SK-N-SH (cell line): ENCODE data around the gene PTCSC3. TPM values are rescaled to one million over a fixed set of nuclear protein-coding genes. Genes with fewer than 3 reads are reported as not detected.

Experiments
- CTCF ChIA-PET: fragments of 300-600, 350-600 bp; formaldehyde crosslinking; extraction: SDS; loops from one replicate; lab custom pipeline; 2021; lab: Yijun Ruan, JAX
- POLR2A ChIA-PET: fragments of 350-600 bp; sonication (Branson Sonifier 250); formaldehyde crosslinking; extraction: SDS; loops from one replicate; lab custom pipeline; 2020; ENCODE audit warnings: antibody characterized with exemption, inconsistent platforms; lab: Yijun Ruan, JAX
- DNase-seq: peaks from one replicate; pipeline ENCODE4 v3.0.0; 2012
- H2AFZ ChIP-seq: fragments of 200-600 bp; sonication (generic); 2 replicates; pipeline ENCODE4 v1.8.1; 2016; ENCODE audit warnings: antibody characterized with exemption, mild to moderate bottlenecking, low read depth
- H3F3A ChIP-seq: fragments of 200-600 bp; sonication (generic); replicated peaks from 2 replicates; pipeline ENCODE3; 2016; ENCODE audit warnings: antibody characterized with exemption, mild to moderate bottlenecking; ENCODE audit not compliant: insufficient read depth
- H3K27ac ChIP-seq, 2 experiments: fragments of 200-500 bp in 1 of 2; fragments of 200-600 bp in 1 of 2; sonication (Bioruptor generic) in 1 of 2; sonication (generic), shearing (Covaris generic) in 1 of 2; 2 replicates each; pipeline versions ENCODE4 v1.5.1 to v1.6.1; 2014 to 2016; ENCODE audit warnings: low read depth in 2 of 2, inconsistent platforms in 1 of 2, low read length in 1 of 2, mild to moderate bottlenecking in 1 of 2, mixed read lengths in 1 of 2
- H3K27me3 ChIP-seq: fragments of 200-600 bp; sonication (generic), shearing (Covaris generic); 2 replicates; pipeline ENCODE4 v1.6.1; 2016; ENCODE audit warnings: mixed run types; ENCODE audit not compliant: insufficient read depth
- H3K36me3 ChIP-seq, 2 experiments: fragments of 200-500 bp in 1 of 2; fragments of 200-600 bp in 1 of 2; sonication (Bioruptor generic) in 1 of 2; sonication (generic) in 1 of 2; replicated peaks in 1 of 2; 2 replicates each; pipeline versions ENCODE3 to v1.5.1; 2014 to 2016; ENCODE audit warnings: low read length in 1 of 2, mild to moderate bottlenecking in 1 of 2; ENCODE audit not compliant: insufficient read depth in 2 of 2, control insufficient read depth in 1 of 2
- H3K4me1 ChIP-seq, 2 experiments: fragments of 200-500 bp in 1 of 2; fragments of 200-600 bp in 1 of 2; sonication (Bioruptor generic) in 1 of 2; sonication (generic), shearing (Covaris generic) in 1 of 2; 2 replicates each; pipeline versions ENCODE4 v1.5.1 to v1.6.1; 2014 to 2016; ENCODE audit warnings: low read depth in 1 of 2, low read length in 1 of 2, mixed run types in 1 of 2; ENCODE audit not compliant: insufficient read depth in 2 of 2, control insufficient read depth in 1 of 2
- H3K4me2 ChIP-seq: fragments of 200-600 bp; sonication (generic), shearing (Covaris generic); 2 replicates; pipeline ENCODE4 v1.6.1; 2017; ENCODE audit warnings: mixed run types
- H3K4me3 ChIP-seq, 2 experiments: fragments of 200-500 bp in 1 of 2; fragments of 200-600 bp in 1 of 2; sonication (Bioruptor generic) in 1 of 2; sonication (generic), shearing (Covaris generic) in 1 of 2; 2 replicates each; pipeline versions ENCODE4 v1.5.1 to v1.8.1; 2014 to 2016; ENCODE audit warnings: low read depth in 2 of 2, inconsistent platforms in 1 of 2, low read length in 1 of 2, mild to moderate bottlenecking in 1 of 2, mixed read lengths in 1 of 2, moderate library complexity in 1 of 2
- H3K79me2 ChIP-seq: fragments of 200-600 bp; sonication (generic); 2 replicates; pipeline ENCODE4 v1.8.1; 2017; ENCODE audit warnings: mild to moderate bottlenecking; ENCODE audit not compliant: insufficient read depth
- H3K9ac ChIP-seq: fragments of 200-600 bp; sonication (generic); 2 replicates; pipeline ENCODE4 v1.6.1; 2017; ENCODE audit warnings: mixed run types
- H3K9me2 ChIP-seq: fragments of 200-600 bp; sonication (generic); 2 replicates; pipeline ENCODE4 v1.6.1; 2017; ENCODE audit warnings: mixed run types
- H3K9me3 ChIP-seq: fragments of 200-600 bp; sonication (generic); 2 replicates; pipeline ENCODE4 v1.6.1; 2017; ENCODE audit warnings: mixed run types, mild to moderate bottlenecking, moderate library complexity
- H4K20me1 ChIP-seq: fragments of 200-600 bp; sonication (generic); 2 replicates; pipeline ENCODE4 v1.6.1; 2017; ENCODE audit warnings: mild to moderate bottlenecking, mixed run types; ENCODE audit not compliant: insufficient read depth
- ELF1 ChIP-seq: IDR thresholded peaks from 2 replicates; pipeline ENCODE4 v1.4.0; 2012
- EP300 ChIP-seq, 2 experiments: IDR thresholded peaks; 2 replicates each; pipeline versions ENCODE4 v1.4.0 to v1.6.1; 2012; ENCODE audit warnings: borderline replicate concordance in 1 of 2, low read depth in 1 of 2, low read length in 1 of 2
- NFIC ChIP-seq: IDR thresholded peaks from 2 replicates; pipeline ENCODE4 v1.4.0; 2012; ENCODE audit warnings: borderline replicate concordance
- NRF1 ChIP-seq: IDR thresholded peaks from 2 replicates; pipeline ENCODE4 v1.6.1; 2012; ENCODE audit warnings: low read depth, mild to moderate bottlenecking, low read length
- RXRA ChIP-seq: IDR thresholded peaks from 2 replicates; pipeline ENCODE4 v1.4.0; 2012; ENCODE audit warnings: low read depth, mild to moderate bottlenecking, borderline replicate concordance
- WGBS: methylation state at CpG from one replicate; pipeline ENCODE4 v1.1.6; 2017; ENCODE audit warnings: low lambda C conversion rate; 5-methylcytosine and 5-hydroxymethylcytosine counted together
- polyA plus RNA-seq, 3 experiments: library from polyadenylated mRNA; depleted of rRNA; stranded (reverse); fragments of >200 nt; gene quantifications; 2 replicates each; pipeline ENCODE4 v1.2.3, GENCODE V29; 2012
- TF ChIP-seq, protein P1 (sequence below): IDR thresholded peaks from 2 replicates; pipeline ENCODE4; 2012
- TF ChIP-seq, protein P2 (sequence below): IDR thresholded peaks from 2 replicates; pipeline ENCODE4 v1.6.1; 2012; ENCODE audit warnings: mild to moderate bottlenecking, low read depth, low read length, moderate library complexity
- TF ChIP-seq, protein P3 (sequence below): fragments of 150-350 bp; IDR thresholded peaks from 2 replicates; pipeline ENCODE4 v1.6.1; 2016; ENCODE audit warnings: mild to moderate bottlenecking, low read depth, low read length
- TF ChIP-seq, protein P4 (sequence below): fragments of 200-600 bp; sonication (generic); IDR thresholded peaks from 2 replicates; pipeline ENCODE4 v1.6.1; 2017; ENCODE audit warnings: antibody characterized with exemption, mild to moderate bottlenecking, moderate library complexity

The PTCSC3 gene
- polyA plus RNA-seq, 1 of the 3 experiments (the other 2 are of a cell fraction): not detected

DNA sequence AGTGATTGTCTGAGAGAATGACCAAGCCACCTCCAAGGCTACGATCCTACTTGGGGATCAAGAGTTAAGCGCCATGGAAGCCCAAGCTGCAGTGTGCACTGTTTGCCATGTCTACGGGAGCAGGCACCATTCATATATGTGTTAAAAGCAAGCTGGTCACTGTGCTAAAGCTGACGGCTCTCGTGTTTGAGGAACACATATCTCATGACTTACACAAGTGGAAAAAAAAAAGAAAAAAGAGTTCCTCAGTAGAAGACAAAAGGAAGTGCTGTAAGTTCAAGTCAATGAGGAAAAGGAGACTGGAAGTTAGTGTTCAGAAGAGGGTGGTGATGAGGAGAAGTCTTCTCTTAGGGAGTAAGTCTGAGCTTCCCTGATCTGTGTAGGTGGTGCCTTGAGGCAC, 4.9 kb upstream of the PTCSC3 start:
- Histone ChIP-seq H3K4me2 (no peak overlapping the region), H3K79me2 (no peaks in the 10 kb centered on the region), H3K36me3 (no peaks in the 10 kb centered on the region), H3F3A (no peaks in the 10 kb centered on the region), H3K27me3 (no peaks in the 10 kb centered on the region; the same call in 1 of the 2 replicates), H3K27ac (no peak overlapping the region), H3K4me3 (no peak overlapping the region), H4K20me1 (no peaks in the 10 kb centered on the region), H3K9me3 (no peaks in the 10 kb centered on the region), H3K4me1 (no peaks in the 10 kb centered on the region), H2AFZ (no peak overlapping the region), H3K9me2 (no peaks in the 10 kb centered on the region), H3K9ac (no peak overlapping the region)
- no peak for DNase-seq
- 9% methylated on average over 5 of the region's 5 CpGs for WGBS
- ChIA-PET POLR2A (no interaction called here), CTCF (no interaction called here)
- TF ChIP-seq, protein P1, sequence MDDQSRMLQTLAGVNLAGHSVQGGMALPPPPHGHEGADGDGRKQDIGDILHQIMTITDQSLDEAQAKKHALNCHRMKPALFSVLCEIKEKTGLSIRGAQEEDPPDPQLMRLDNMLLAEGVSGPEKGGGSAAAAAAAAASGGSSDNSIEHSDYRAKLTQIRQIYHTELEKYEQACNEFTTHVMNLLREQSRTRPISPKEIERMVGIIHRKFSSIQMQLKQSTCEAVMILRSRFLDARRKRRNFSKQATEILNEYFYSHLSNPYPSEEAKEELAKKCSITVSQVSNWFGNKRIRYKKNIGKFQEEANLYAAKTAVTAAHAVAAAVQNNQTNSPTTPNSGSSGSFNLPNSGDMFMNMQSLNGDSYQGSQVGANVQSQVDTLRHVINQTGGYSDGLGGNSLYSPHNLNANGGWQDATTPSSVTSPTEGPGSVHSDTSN: no peak
- TF ChIP-seq, protein P2, sequence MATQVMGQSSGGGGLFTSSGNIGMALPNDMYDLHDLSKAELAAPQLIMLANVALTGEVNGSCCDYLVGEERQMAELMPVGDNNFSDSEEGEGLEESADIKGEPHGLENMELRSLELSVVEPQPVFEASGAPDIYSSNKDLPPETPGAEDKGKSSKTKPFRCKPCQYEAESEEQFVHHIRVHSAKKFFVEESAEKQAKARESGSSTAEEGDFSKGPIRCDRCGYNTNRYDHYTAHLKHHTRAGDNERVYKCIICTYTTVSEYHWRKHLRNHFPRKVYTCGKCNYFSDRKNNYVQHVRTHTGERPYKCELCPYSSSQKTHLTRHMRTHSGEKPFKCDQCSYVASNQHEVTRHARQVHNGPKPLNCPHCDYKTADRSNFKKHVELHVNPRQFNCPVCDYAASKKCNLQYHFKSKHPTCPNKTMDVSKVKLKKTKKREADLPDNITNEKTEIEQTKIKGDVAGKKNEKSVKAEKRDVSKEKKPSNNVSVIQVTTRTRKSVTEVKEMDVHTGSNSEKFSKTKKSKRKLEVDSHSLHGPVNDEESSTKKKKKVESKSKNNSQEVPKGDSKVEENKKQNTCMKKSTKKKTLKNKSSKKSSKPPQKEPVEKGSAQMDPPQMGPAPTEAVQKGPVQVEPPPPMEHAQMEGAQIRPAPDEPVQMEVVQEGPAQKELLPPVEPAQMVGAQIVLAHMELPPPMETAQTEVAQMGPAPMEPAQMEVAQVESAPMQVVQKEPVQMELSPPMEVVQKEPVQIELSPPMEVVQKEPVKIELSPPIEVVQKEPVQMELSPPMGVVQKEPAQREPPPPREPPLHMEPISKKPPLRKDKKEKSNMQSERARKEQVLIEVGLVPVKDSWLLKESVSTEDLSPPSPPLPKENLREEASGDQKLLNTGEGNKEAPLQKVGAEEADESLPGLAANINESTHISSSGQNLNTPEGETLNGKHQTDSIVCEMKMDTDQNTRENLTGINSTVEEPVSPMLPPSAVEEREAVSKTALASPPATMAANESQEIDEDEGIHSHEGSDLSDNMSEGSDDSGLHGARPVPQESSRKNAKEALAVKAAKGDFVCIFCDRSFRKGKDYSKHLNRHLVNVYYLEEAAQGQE: no peak
- TF ChIP-seq ELF1: no peak
- TF ChIP-seq NFIC: no peak
- no peak for TF ChIP-seq NRF1
- TF ChIP-seq, protein P3, sequence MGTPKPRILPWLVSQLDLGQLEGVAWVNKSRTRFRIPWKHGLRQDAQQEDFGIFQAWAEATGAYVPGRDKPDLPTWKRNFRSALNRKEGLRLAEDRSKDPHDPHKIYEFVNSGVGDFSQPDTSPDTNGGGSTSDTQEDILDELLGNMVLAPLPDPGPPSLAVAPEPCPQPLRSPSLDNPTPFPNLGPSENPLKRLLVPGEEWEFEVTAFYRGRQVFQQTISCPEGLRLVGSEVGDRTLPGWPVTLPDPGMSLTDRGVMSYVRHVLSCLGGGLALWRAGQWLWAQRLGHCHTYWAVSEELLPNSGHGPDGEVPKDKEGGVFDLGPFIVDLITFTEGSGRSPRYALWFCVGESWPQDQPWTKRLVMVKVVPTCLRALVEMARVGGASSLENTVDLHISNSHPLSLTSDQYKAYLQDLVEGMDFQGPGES: no peak
- TF ChIP-seq, protein P4, sequence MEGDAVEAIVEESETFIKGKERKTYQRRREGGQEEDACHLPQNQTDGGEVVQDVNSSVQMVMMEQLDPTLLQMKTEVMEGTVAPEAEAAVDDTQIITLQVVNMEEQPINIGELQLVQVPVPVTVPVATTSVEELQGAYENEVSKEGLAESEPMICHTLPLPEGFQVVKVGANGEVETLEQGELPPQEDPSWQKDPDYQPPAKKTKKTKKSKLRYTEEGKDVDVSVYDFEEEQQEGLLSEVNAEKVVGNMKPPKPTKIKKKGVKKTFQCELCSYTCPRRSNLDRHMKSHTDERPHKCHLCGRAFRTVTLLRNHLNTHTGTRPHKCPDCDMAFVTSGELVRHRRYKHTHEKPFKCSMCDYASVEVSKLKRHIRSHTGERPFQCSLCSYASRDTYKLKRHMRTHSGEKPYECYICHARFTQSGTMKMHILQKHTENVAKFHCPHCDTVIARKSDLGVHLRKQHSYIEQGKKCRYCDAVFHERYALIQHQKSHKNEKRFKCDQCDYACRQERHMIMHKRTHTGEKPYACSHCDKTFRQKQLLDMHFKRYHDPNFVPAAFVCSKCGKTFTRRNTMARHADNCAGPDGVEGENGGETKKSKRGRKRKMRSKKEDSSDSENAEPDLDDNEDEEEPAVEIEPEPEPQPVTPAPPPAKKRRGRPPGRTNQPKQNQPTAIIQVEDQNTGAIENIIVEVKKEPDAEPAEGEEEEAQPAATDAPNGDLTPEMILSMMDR: no peak
- no peak for TF ChIP-seq EP300 (IDR thresholded peaks at IDR 0.05; ENCODE audit: borderline replicate concordance in 1 of 2, low read depth in 1 of 2, low read length in 1 of 2)
- TF ChIP-seq RXRA: no peak
